Measurements from ENCODE around the gene HJURP. TPM values are rescaled to one million over a fixed set of nuclear protein-coding genes. Genes with fewer than 3 reads are reported as not detected.
"Not testable (repeated sequence)": the region's sequence is repeated elsewhere in the genome, so short reads cannot be mapped to it uniquely, and the experiment has no call there.

Gene HJURP
- total RNA-seq, 1 donor from 2014 or later, result 42.1 TPM

GRCh38 chr2:233882353-233882752 is 28.0 kb upstream of the HJURP start:
- Mint-ChIP-seq H3K27me3 (peaks cover 28% of the 10 kb centered on the region), H3K4me1 (ENCODE audit: unreplicated experiment) (no peaks in the 10 kb centered on the region), H3K9me3 (peaks cover 9% of the 10 kb centered on the region), H3K4me3 (no peak overlapping the region), H3K36me3 (no peaks in the 10 kb centered on the region), H3K27ac (no peak overlapping the region)
- TF ChIP-seq CTCF (conservative IDR thresholded peaks at IDR 0.05), result no peak
- no peak for DNase-seq (ENCODE audit: extremely low spot score, unreplicated experiment)

GRCh38 chr2:233872125-233872524 is 17.8 kb upstream of the HJURP start:
- peaks cover 54% of the 10 kb centered on the region for H3K27me3 Mint-ChIP-seq
- not testable (repeated sequence) for DNase-seq (ENCODE audit: extremely low spot score, unreplicated experiment); H3K4me3 Mint-ChIP-seq; H3K9me3 Mint-ChIP-seq; H3K4me1 Mint-ChIP-seq (ENCODE audit: unreplicated experiment); H3K27ac Mint-ChIP-seq
- H3K36me3 Mint-ChIP-seq, result peaks cover 15% of the 10 kb centered on the region

GRCh38 chr2:233871432-233871831 is 17.1 kb upstream of the HJURP start:
- H3K4me3 Mint-ChIP-seq, result no peak overlapping the region
- peaks cover 53% of the 10 kb centered on the region for H3K27me3 Mint-ChIP-seq

GRCh38 chr2:233867993-233868532 is 13.7 kb upstream of the HJURP start, which contains the start of gene MSL3B:
MSL3B (minus strand) TSS chr2:233868386.
- Mint-ChIP-seq H3K27me3 (peaks cover 28% of the 10 kb centered on the region), H3K27ac (peak within 1 kb of the TSS; percentile 90), H3K9me3 (peaks cover 9% of the 10 kb centered on the region), H3K4me3 (peak within 1 kb of the TSS; percentile 97), H3K4me1 (ENCODE audit: unreplicated experiment) (peaks cover 4% of the 10 kb centered on the region), H3K36me3 (peaks cover 33% of the 10 kb centered on the region)
- DNase-seq (ENCODE audit: extremely low spot score, unreplicated experiment), result no peak
- no peak for TF ChIP-seq CTCF (conservative IDR thresholded peaks at IDR 0.05)

More at GRCh38 chr2:233871432-233871831, 17.1 kb upstream of the HJURP start:
- H3K4me1 Mint-ChIP-seq (ENCODE audit: unreplicated experiment), result peaks cover 4% of the 10 kb centered on the region
- no peak overlapping the region for H3K27ac Mint-ChIP-seq
- peaks cover 22% of the 10 kb centered on the region for H3K36me3 Mint-ChIP-seq
- no peak for TF ChIP-seq CTCF (conservative IDR thresholded peaks at IDR 0.05)
- no peak for DNase-seq (ENCODE audit: extremely low spot score, unreplicated experiment)
- peaks cover 9% of the 10 kb centered on the region for H3K9me3 Mint-ChIP-seq

GRCh38 chr2:233866479-233866878 is 12.1 kb upstream of the HJURP start:
- no peak for DNase-seq (ENCODE audit: extremely low spot score, unreplicated experiment)
- Mint-ChIP-seq H3K4me1 (ENCODE audit: unreplicated experiment) (peaks cover 4% of the 10 kb centered on the region), H3K9me3 (peaks cover 9% of the 10 kb centered on the region), H3K27ac (no peak overlapping the region), H3K36me3 (peaks cover 33% of the 10 kb centered on the region), H3K4me3 (peak overlapping the region; percentile 97), H3K27me3 (peaks cover 15% of the 10 kb centered on the region)
- no peak for TF ChIP-seq CTCF (conservative IDR thresholded peaks at IDR 0.05)

GRCh38 chr2:233865838-233866237 is 11.5 kb upstream of the HJURP start:
- peak; percentile 61 for TF ChIP-seq CTCF (conservative IDR thresholded peaks at IDR 0.05)
- Mint-ChIP-seq H3K36me3 (peaks cover 33% of the 10 kb centered on the region), H3K4me1 (ENCODE audit: unreplicated experiment) (peaks cover 4% of the 10 kb centered on the region), H3K9me3 (peaks cover 9% of the 10 kb centered on the region), H3K27me3 (peaks cover 9% of the 10 kb centered on the region), H3K4me3 (no peak overlapping the region), H3K27ac (no peak overlapping the region)
- DNase-seq (ENCODE audit: extremely low spot score, unreplicated experiment), result no peak

All from type B pancreatic cell (in vitro differentiated cells).